ENCODE measurements around the gene IGSF9B. TPM values are rescaled to one million over a fixed set of nuclear protein-coding genes. Genes with fewer than 3 reads are reported as not detected.

Gene IGSF9B
- total and polyA plus RNA-seq, 2 of the 13 experiments (the other 11 are each of a cell fraction or from before 2014, with no cell fraction given): not detected

- TF ChIP-seq, protein P1, sequence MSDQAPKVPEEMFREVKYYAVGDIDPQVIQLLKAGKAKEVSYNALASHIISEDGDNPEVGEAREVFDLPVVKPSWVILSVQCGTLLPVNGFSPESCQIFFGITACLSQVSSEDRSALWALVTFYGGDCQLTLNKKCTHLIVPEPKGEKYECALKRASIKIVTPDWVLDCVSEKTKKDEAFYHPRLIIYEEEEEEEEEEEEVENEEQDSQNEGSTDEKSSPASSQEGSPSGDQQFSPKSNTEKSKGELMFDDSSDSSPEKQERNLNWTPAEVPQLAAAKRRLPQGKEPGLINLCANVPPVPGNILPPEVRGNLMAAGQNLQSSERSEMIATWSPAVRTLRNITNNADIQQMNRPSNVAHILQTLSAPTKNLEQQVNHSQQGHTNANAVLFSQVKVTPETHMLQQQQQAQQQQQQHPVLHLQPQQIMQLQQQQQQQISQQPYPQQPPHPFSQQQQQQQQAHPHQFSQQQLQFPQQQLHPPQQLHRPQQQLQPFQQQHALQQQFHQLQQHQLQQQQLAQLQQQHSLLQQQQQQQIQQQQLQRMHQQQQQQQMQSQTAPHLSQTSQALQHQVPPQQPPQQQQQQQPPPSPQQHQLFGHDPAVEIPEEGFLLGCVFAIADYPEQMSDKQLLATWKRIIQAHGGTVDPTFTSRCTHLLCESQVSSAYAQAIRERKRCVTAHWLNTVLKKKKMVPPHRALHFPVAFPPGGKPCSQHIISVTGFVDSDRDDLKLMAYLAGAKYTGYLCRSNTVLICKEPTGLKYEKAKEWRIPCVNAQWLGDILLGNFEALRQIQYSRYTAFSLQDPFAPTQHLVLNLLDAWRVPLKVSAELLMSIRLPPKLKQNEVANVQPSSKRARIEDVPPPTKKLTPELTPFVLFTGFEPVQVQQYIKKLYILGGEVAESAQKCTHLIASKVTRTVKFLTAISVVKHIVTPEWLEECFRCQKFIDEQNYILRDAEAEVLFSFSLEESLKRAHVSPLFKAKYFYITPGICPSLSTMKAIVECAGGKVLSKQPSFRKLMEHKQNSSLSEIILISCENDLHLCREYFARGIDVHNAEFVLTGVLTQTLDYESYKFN (CRISPR knock-in tag; conservative IDR thresholded peaks at IDR 0.05): no peak
- TF ChIP-seq ZNF781 (CRISPR knock-in tag; IDR thresholded peaks at IDR 0.05; ENCODE audit: borderline replicate concordance, not compliant biosample characterization) (no peak), ARID3A (IDR thresholded peaks at IDR 0.05; ENCODE audit: low read depth, low read length) (no peak), ZNF780A (CRISPR knock-in tag; IDR thresholded peaks at IDR 0.05) (no peak), GPN1 (CRISPR knock-in tag; IDR thresholded peaks at IDR 0.05; ENCODE audit: borderline replicate concordance) (no peak), NPAS2 (CRISPR knock-in tag; IDR thresholded peaks at IDR 0.05; ENCODE audit: borderline replicate concordance) (no peak)
These were observed 35.7 kb downstream of the IGSF9B start (continued) for GRCh38 chr11:133921026-133921425.
